WTC11 (cell line): ENCODE measurements around the gene P3H2. TPM values are rescaled to one million over a fixed set of nuclear protein-coding genes. Genes with fewer than 3 reads are reported as not detected.

Experiments used
- ATAC-seq: fragments of 200-7000 bp; cut with Tn5 transposase; 2 replicates; pipeline ENCODE4 v1.10.0; 2021; ENCODE audit warnings: mild to moderate bottlenecking, moderate library complexity
- CTCF ChIA-PET: fragments of 300-600 bp; sonication (Branson Sonifier 250); formaldehyde crosslinking; loops from one replicate; lab custom pipeline; 2021; ENCODE audit warnings: antibody characterized with exemption; lab: Charles Lee
- POLR2A ChIA-PET: fragments of 350-600 bp; sonication (Branson Sonifier 250); formaldehyde crosslinking; loops from one replicate; lab custom pipeline; 2021; ENCODE audit warnings: antibody characterized with exemption; lab: Charles Lee
- DNase-seq: peaks from one replicate; pipeline ENCODE4 v3.0.0; 2021; ENCODE audit warnings: low spot score
- H3K27ac Mint-ChIP-seq: 2 replicates; pipeline ENCODE4 v1.8.0; 2021; ENCODE audit warnings: mixed read lengths
- H3K27me3 Mint-ChIP-seq: 2 replicates; pipeline ENCODE4 v1.8.0; 2021; ENCODE audit warnings: low read depth, mild to moderate bottlenecking, moderate library complexity, mixed read lengths
- H3K36me3 Mint-ChIP-seq: 2 replicates; pipeline ENCODE4 v1.8.0; 2021; ENCODE audit warnings: mixed read lengths
- H3K4me1 Mint-ChIP-seq: 2 replicates; pipeline ENCODE4 v1.8.0; 2022; ENCODE audit warnings: mixed read lengths
- H3K4me3 Mint-ChIP-seq: 2 replicates; pipeline ENCODE4 v1.8.0; 2021; ENCODE audit warnings: mild to moderate bottlenecking, moderate library complexity, mixed read lengths
- H3K9me3 Mint-ChIP-seq: 2 replicates; pipeline ENCODE4 v1.8.0; 2021; ENCODE audit warnings: mixed read lengths
- ATF2 ChIP-seq: sonication (generic); formaldehyde crosslinking; IDR thresholded peaks from 2 replicates; pipeline ENCODE4 v1.8.1; 2022; ENCODE audit warnings: low read depth, missing genetic modification reagents, borderline replicate concordance
- FOXK1 ChIP-seq: sonication (generic); formaldehyde crosslinking; IDR thresholded peaks from 2 replicates; pipeline ENCODE4 v1.8.0; 2022; ENCODE audit warnings: mild to moderate bottlenecking, moderate library complexity, missing genetic modification reagents
- GRHL2 ChIP-seq: fragments of 250-450 bp; sonication (Bioruptor Pico); IDR thresholded peaks from 2 replicates; pipeline ENCODE4 v1.8.0; 2022; ENCODE audit warnings: mild to moderate bottlenecking, moderate library complexity; ENCODE audit not compliant: insufficient replicate concordance, severe bottlenecking
- NR1H2 ChIP-seq: sonication (generic); formaldehyde crosslinking; IDR thresholded peaks from 2 replicates; pipeline ENCODE4 v1.9.0; 2021; ENCODE audit warnings: mild to moderate bottlenecking, moderate library complexity, missing genetic modification reagents
- NR3C1 ChIP-seq: sonication (generic); formaldehyde crosslinking; conservative IDR thresholded peaks from 2 replicates; pipeline ENCODE4 v1.8.1; 2023; ENCODE audit warnings: low read depth, mild to moderate bottlenecking, missing genetic modification reagents
- OVOL2 ChIP-seq: fragments of 250-450 bp; sonication (Bioruptor Pico); IDR thresholded peaks from 2 replicates; pipeline ENCODE4 v1.9.0; 2021; ENCODE audit warnings: mild to moderate bottlenecking, borderline replicate concordance
- RELA ChIP-seq: sonication (generic); formaldehyde crosslinking; IDR thresholded peaks from 2 replicates; pipeline ENCODE4 v1.8.1; 2022; ENCODE audit warnings: missing genetic modification reagents, mild to moderate bottlenecking, borderline replicate concordance
- STAT6 ChIP-seq: sonication (generic); formaldehyde crosslinking; conservative IDR thresholded peaks from 2 replicates; pipeline ENCODE4 v1.8.1; 2023; ENCODE audit warnings: mild to moderate bottlenecking, low read depth, missing genetic modification reagents, moderate library complexity
- TEAD4 ChIP-seq: sonication (generic); formaldehyde crosslinking; IDR thresholded peaks from 2 replicates; pipeline ENCODE4 v1.8.0; 2022; ENCODE audit warnings: mild to moderate bottlenecking, missing genetic modification reagents
- ZNF138 ChIP-seq: sonication (generic); formaldehyde crosslinking; conservative IDR thresholded peaks from 2 replicates; pipeline ENCODE4 v1.8.1; 2022; ENCODE audit warnings: mild to moderate bottlenecking, moderate library complexity, missing genetic modification reagents
- ZNF317 ChIP-seq: sonication (generic); formaldehyde crosslinking; IDR thresholded peaks from 2 replicates; pipeline ENCODE4 v1.8.1; 2023; ENCODE audit warnings: low read depth, mild to moderate bottlenecking, moderate library complexity, missing genetic modification reagents, borderline replicate concordance
- ZNF423 ChIP-seq: fragments of 250-450 bp; sonication (Bioruptor Pico); IDR thresholded peaks from 2 replicates; pipeline ENCODE4 v2.1.2; 2022; ENCODE audit warnings: mild to moderate bottlenecking, moderate library complexity
- total RNA-seq: library from RNA; stranded (reverse); gene quantifications from 3 replicates; pipeline ENCODE4 v1.2.3, GENCODE V29; 2021
- TF ChIP-seq, protein P1 (sequence below): fragments of 250-450 bp; sonication (Bioruptor Pico); conservative IDR thresholded peaks from 2 replicates; pipeline ENCODE4 v1.9.0; 2021; ENCODE audit warnings: mild to moderate bottlenecking
- TF ChIP-seq, protein P2 (sequence below): fragments of 250-450 bp; sonication (Bioruptor Pico); IDR thresholded peaks from 2 replicates; pipeline ENCODE4 v1.9.0; 2021; ENCODE audit warnings: mild to moderate bottlenecking
- TF ChIP-seq, protein P3 (sequence below): fragments of 250-450 bp; sonication (Bioruptor Pico); IDR thresholded peaks from 2 replicates; pipeline ENCODE4 v2.1.2; 2022; ENCODE audit warnings: mild to moderate bottlenecking, moderate library complexity
- TF ChIP-seq, protein P4 (sequence below): sonication (generic); formaldehyde crosslinking; IDR thresholded peaks from 2 replicates; pipeline ENCODE4 v1.8.0; 2022; ENCODE audit warnings: mild to moderate bottlenecking, missing genetic modification reagents
- TF ChIP-seq, protein P5 (sequence below): sonication (generic); formaldehyde crosslinking; IDR thresholded peaks from 2 replicates; pipeline ENCODE4 v1.8.1; 2023; ENCODE audit warnings: mild to moderate bottlenecking, missing genetic modification reagents, borderline replicate concordance

The P3H2 gene
- total RNA-seq, 1 experiment from 2014 or later, result 29.4 TPM

GRCh38 chr3:190097025-190097424 is 23.7 kb downstream of the P3H2 start (continued):
- TF ChIP-seq, protein P1, sequence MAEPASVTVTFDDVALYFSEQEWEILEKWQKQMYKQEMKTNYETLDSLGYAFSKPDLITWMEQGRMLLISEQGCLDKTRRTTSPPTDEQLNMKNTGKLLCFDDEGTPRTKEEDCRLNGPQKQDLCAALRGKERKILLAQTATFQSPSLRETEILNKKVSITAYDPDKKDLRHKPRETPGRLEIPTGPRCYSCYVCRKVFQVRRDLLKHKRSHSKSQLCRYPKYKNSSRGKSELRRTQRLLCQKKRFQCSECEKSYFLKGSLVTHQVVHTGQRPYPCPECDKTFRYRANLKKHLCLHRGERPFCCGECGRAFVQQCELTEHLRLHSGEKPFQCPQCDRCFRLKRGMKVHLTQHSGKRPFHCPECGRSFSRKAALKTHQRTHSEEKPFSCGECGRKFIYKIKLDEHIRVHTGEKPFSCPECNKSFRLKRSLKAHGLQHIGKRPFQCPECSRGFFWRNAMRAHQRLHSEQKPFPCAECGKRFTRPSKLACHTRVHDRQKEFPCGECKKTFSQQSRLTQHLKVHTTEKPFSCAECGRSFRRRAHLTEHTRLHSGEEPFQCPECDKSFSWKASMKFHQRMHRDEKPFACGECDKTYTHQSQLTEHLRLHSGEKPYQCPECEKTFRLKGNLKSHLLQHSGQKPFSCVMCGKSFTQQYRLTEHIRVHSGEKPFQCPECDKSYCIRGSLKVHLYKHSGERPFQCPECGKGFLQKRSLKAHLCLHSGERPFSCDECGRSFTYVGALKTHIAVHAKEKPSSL (CRISPR knock-in tag), result no peak
- TF ChIP-seq, protein P2, sequence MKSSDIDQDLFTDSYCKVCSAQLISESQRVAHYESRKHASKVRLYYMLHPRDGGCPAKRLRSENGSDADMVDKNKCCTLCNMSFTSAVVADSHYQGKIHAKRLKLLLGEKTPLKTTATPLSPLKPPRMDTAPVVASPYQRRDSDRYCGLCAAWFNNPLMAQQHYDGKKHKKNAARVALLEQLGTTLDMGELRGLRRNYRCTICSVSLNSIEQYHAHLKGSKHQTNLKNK (CRISPR knock-in tag), result no peak
- TF ChIP-seq GRHL2, result no peak
- TF ChIP-seq ZNF317 (CRISPR knock-in tag), result no peak
- TF ChIP-seq, all 79 proteins: peak for 0

GRCh38 chr3:190096345-190096744 is 24.4 kb downstream of the P3H2 start:
- no peak for ATAC-seq
- TF ChIP-seq ATF2 (CRISPR knock-in tag), result no peak
- no peak for TF ChIP-seq ZNF138 (CRISPR knock-in tag)
- TF ChIP-seq NR1H2 (CRISPR knock-in tag), result no peak
- no peak for TF ChIP-seq OVOL2 (CRISPR knock-in tag)
- TF ChIP-seq, protein P3, sequence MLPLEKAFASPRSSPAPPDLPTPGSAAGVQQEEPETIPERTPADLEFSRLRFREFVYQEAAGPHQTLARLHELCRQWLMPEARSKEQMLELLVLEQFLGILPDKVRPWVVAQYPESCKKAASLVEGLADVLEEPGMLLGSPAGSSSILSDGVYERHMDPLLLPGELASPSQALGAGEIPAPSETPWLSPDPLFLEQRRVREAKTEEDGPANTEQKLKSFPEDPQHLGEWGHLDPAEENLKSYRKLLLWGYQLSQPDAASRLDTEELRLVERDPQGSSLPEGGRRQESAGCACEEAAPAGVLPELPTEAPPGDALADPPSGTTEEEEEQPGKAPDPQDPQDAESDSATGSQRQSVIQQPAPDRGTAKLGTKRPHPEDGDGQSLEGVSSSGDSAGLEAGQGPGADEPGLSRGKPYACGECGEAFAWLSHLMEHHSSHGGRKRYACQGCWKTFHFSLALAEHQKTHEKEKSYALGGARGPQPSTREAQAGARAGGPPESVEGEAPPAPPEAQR (CRISPR knock-in tag), result no peak
- TF ChIP-seq FOXK1 (CRISPR knock-in tag), result no peak
- TF ChIP-seq, all 79 proteins: peak for 0
- no peaks in the 10 kb centered on the region; the same call in 1 of the 2 replicates for H3K27me3 Mint-ChIP-seq
- H3K36me3 Mint-ChIP-seq, result peaks cover 9% of the 10 kb centered on the region
- H3K4me1 Mint-ChIP-seq, result peaks cover 52% of the 10 kb centered on the region
- H3K4me3 Mint-ChIP-seq, result no peak overlapping the region
- ChIA-PET CTCF (interaction anchor here (1.9 kb wide), 1 partner anchor 25 kb away, joined by 6 read pairs; the partner anchor contains the start of gene P3H2), POLR2A (no interaction called here)
- peak overlapping the region; percentile 80 for H3K27ac Mint-ChIP-seq
- no peaks in the 10 kb centered on the region for H3K9me3 Mint-ChIP-seq
- DNase-seq, result no peak

- CTCF ChIA-PET, result no interaction called here
- no peak for ATAC-seq
- no peaks in the 10 kb centered on the region for H3K27me3 Mint-ChIP-seq
- TF ChIP-seq, protein P4, sequence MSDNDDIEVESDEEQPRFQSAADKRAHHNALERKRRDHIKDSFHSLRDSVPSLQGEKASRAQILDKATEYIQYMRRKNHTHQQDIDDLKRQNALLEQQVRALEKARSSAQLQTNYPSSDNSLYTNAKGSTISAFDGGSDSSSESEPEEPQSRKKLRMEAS, result no peak
- TF ChIP-seq ZNF423 (CRISPR knock-in tag), result no peak
- TF ChIP-seq OVOL2 (CRISPR knock-in tag), result no peak
- no peak for TF ChIP-seq STAT6 (CRISPR knock-in tag)
- no peak for TF ChIP-seq ATF2 (CRISPR knock-in tag)
- TF ChIP-seq TEAD4 (CRISPR knock-in tag), result no peak
- TF ChIP-seq, protein P5, sequence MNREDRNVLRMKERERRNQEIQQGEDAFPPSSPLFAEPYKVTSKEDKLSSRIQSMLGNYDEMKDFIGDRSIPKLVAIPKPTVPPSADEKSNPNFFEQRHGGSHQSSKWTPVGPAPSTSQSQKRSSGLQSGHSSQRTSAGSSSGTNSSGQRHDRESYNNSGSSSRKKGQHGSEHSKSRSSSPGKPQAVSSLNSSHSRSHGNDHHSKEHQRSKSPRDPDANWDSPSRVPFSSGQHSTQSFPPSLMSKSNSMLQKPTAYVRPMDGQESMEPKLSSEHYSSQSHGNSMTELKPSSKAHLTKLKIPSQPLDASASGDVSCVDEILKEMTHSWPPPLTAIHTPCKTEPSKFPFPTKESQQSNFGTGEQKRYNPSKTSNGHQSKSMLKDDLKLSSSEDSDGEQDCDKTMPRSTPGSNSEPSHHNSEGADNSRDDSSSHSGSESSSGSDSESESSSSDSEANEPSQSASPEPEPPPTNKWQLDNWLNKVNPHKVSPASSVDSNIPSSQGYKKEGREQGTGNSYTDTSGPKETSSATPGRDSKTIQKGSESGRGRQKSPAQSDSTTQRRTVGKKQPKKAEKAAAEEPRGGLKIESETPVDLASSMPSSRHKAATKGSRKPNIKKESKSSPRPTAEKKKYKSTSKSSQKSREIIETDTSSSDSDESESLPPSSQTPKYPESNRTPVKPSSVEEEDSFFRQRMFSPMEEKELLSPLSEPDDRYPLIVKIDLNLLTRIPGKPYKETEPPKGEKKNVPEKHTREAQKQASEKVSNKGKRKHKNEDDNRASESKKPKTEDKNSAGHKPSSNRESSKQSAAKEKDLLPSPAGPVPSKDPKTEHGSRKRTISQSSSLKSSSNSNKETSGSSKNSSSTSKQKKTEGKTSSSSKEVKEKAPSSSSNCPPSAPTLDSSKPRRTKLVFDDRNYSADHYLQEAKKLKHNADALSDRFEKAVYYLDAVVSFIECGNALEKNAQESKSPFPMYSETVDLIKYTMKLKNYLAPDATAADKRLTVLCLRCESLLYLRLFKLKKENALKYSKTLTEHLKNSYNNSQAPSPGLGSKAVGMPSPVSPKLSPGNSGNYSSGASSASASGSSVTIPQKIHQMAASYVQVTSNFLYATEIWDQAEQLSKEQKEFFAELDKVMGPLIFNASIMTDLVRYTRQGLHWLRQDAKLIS (CRISPR knock-in tag), result no peak
- no peak for TF ChIP-seq RELA (CRISPR knock-in tag)
- TF ChIP-seq NR3C1, result no peak
Measured at GRCh38 chr3:190094160-190094718, 26.5 kb downstream of the P3H2 start.

More at GRCh38 chr3:190094160-190094718, 26.5 kb downstream of the P3H2 start:
- Mint-ChIP-seq H3K36me3 (peaks cover 11% of the 10 kb centered on the region), H3K4me3 (no peak overlapping the region), H3K9me3 (no peaks in the 10 kb centered on the region), H3K4me1 (peaks cover 43% of the 10 kb centered on the region), H3K27ac (no peak overlapping the region)
- POLR2A ChIA-PET, result no interaction called here
- DNase-seq, result no peak
